ENCODE results near the gene SHQ1. TPM values are rescaled to one million over a fixed set of nuclear protein-coding genes. Genes with fewer than 3 reads are reported as not detected.

SHQ1 gene
- total and polyA plus RNA-seq, 9 donors: 11.1 to 20.7 (median 12.9) TPM

GRCh38 chr3:72855001-72855400 is 6.8 kb upstream of the SHQ1 start:
- 17% methylated on average over 1 of the region's 7 CpGs for WGBS (ENCODE audit: insufficient coverage)
- H3K27ac ChIP-seq (ENCODE audit: low read length): no peak overlapping the region
- H3K27me3 ChIP-seq (ENCODE audit: control insufficient read depth, insufficient read depth, low read length): no peaks in the 10 kb centered on the region

GRCh38 chr3:72848703-72849081 is 447 bp upstream of the SHQ1 start:
- Histone ChIP-seq H3K36me3 (ENCODE audit: control insufficient read depth, insufficient read depth, low read length) (no peaks in the 10 kb centered on the region), H3K4me1 (ENCODE audit: control insufficient read depth, insufficient read depth, low read length) (peaks cover 13% of the 10 kb centered on the region), H3K4me3 (ENCODE audit: low read length) (peak overlapping the region; percentile 83), H3K27ac (ENCODE audit: low read length) (no peak overlapping the region), H3K9me3 (replicated peaks; ENCODE audit: control insufficient read depth, low read depth, low read length) (no peaks in the 10 kb centered on the region), H3K27me3 (ENCODE audit: control insufficient read depth, insufficient read depth, low read length) (no peaks in the 10 kb centered on the region)
- 3% methylated on average over 8 of the region's 11 CpGs for WGBS (ENCODE audit: insufficient coverage)
- DNase-seq: no peak

More at GRCh38 chr3:72855001-72855400, 6.8 kb upstream of the SHQ1 start:
- no peak for DNase-seq
- Histone ChIP-seq H3K9me3 (replicated peaks; ENCODE audit: control insufficient read depth, low read depth, low read length) (no peaks in the 10 kb centered on the region), H3K4me1 (ENCODE audit: control insufficient read depth, insufficient read depth, low read length) (no peaks in the 10 kb centered on the region), H3K4me3 (ENCODE audit: low read length) (no peak overlapping the region), H3K36me3 (ENCODE audit: control insufficient read depth, insufficient read depth, low read length) (no peaks in the 10 kb centered on the region)

- Histone ChIP-seq H3K27ac (ENCODE audit: low read length) (no peak overlapping the region), H3K4me1 (ENCODE audit: control insufficient read depth, insufficient read depth, low read length) (peaks cover 13% of the 10 kb centered on the region), H3K36me3 (ENCODE audit: control insufficient read depth, insufficient read depth, low read length) (no peaks in the 10 kb centered on the region), H3K9me3 (replicated peaks; ENCODE audit: control insufficient read depth, low read depth, low read length) (no peaks in the 10 kb centered on the region), H3K4me3 (ENCODE audit: low read length) (peak overlapping the region; percentile 83), H3K27me3 (ENCODE audit: control insufficient read depth, insufficient read depth, low read length) (no peaks in the 10 kb centered on the region)
- no CpG with 5 or more reads among the region's 6 CpGs for WGBS (ENCODE audit: insufficient coverage)
- no peak for DNase-seq
Measured at GRCh38 chr3:72847282-72847681, 963 bp downstream of the SHQ1 start.

GRCh38 chr3:72846166-72846565 is 2.1 kb downstream of the SHQ1 start:
- H3K9me3 ChIP-seq (replicated peaks; ENCODE audit: control insufficient read depth, low read depth, low read length): no peaks in the 10 kb centered on the region
- H3K27me3 ChIP-seq (ENCODE audit: control insufficient read depth, insufficient read depth, low read length): no peaks in the 10 kb centered on the region
- peaks cover 6% of the 10 kb centered on the region for H3K36me3 ChIP-seq (ENCODE audit: control insufficient read depth, insufficient read depth, low read length)
- no peak for DNase-seq
- H3K4me1 ChIP-seq (ENCODE audit: control insufficient read depth, insufficient read depth, low read length): peaks cover 13% of the 10 kb centered on the region
- 80% methylated on average over 2 of the region's 10 CpGs for WGBS (ENCODE audit: insufficient coverage)
- no peak overlapping the region for H3K27ac ChIP-seq (ENCODE audit: low read length)
- no peak overlapping the region for H3K4me3 ChIP-seq (ENCODE audit: low read length)

GRCh38 chr3:72844436-72844993 is 3.7 kb downstream of the SHQ1 start:
- H3K9me3 ChIP-seq (replicated peaks; ENCODE audit: control insufficient read depth, low read depth, low read length): no peaks in the 10 kb centered on the region
- H3K27me3 ChIP-seq (ENCODE audit: control insufficient read depth, insufficient read depth, low read length): no peaks in the 10 kb centered on the region
- peaks cover 13% of the 10 kb centered on the region for H3K36me3 ChIP-seq (ENCODE audit: control insufficient read depth, insufficient read depth, low read length)
- no peak overlapping the region for H3K27ac ChIP-seq (ENCODE audit: low read length)
- no peak for DNase-seq
- no peak overlapping the region for H3K4me3 ChIP-seq (ENCODE audit: low read length)
- WGBS (ENCODE audit: insufficient coverage): 100% methylated on average over 1 of the region's 1 CpG
- peaks cover 13% of the 10 kb centered on the region for H3K4me1 ChIP-seq (ENCODE audit: control insufficient read depth, insufficient read depth, low read length)

GRCh38 chr3:72839057-72839456 is 9.2 kb downstream of the SHQ1 start:
- Histone ChIP-seq H3K4me1 (ENCODE audit: control insufficient read depth, insufficient read depth, low read length) (no peaks in the 10 kb centered on the region), H3K36me3 (ENCODE audit: control insufficient read depth, insufficient read depth, low read length) (peaks cover 25% of the 10 kb centered on the region), H3K27me3 (ENCODE audit: control insufficient read depth, insufficient read depth, low read length) (no peaks in the 10 kb centered on the region), H3K27ac (ENCODE audit: low read length) (no peak overlapping the region), H3K9me3 (replicated peaks; ENCODE audit: control insufficient read depth, low read depth, low read length) (no peaks in the 10 kb centered on the region), H3K4me3 (ENCODE audit: low read length) (no peak overlapping the region)
- DNase-seq: no peak
- 100% methylated on average over 1 of the region's 3 CpGs for WGBS (ENCODE audit: insufficient coverage)

- peaks cover 27% of the 10 kb centered on the region for H3K36me3 ChIP-seq (ENCODE audit: control insufficient read depth, insufficient read depth, low read length)
Measured at GRCh38 chr3:72836923-72837322, 11.3 kb downstream of the SHQ1 start.

GRCh38 chr3:72836416-72836815 is 11.8 kb downstream of the SHQ1 start:
- Histone ChIP-seq H3K4me3 (ENCODE audit: low read length) (no peak overlapping the region), H3K9me3 (replicated peaks; ENCODE audit: control insufficient read depth, low read depth, low read length) (no peaks in the 10 kb centered on the region), H3K27me3 (ENCODE audit: control insufficient read depth, insufficient read depth, low read length) (no peaks in the 10 kb centered on the region), H3K27ac (ENCODE audit: low read length) (no peak overlapping the region), H3K4me1 (ENCODE audit: control insufficient read depth, insufficient read depth, low read length) (no peaks in the 10 kb centered on the region), H3K36me3 (ENCODE audit: control insufficient read depth, insufficient read depth, low read length) (peaks cover 23% of the 10 kb centered on the region)
- 100% methylated on average over 1 of the region's 3 CpGs for WGBS (ENCODE audit: insufficient coverage)
- no peak for DNase-seq

More at GRCh38 chr3:72836923-72837322, 11.3 kb downstream of the SHQ1 start:
- Histone ChIP-seq H3K27ac (ENCODE audit: low read length) (no peak overlapping the region), H3K4me3 (ENCODE audit: low read length) (no peak overlapping the region), H3K4me1 (ENCODE audit: control insufficient read depth, insufficient read depth, low read length) (no peaks in the 10 kb centered on the region), H3K9me3 (replicated peaks; ENCODE audit: control insufficient read depth, low read depth, low read length) (no peaks in the 10 kb centered on the region), H3K27me3 (ENCODE audit: control insufficient read depth, insufficient read depth, low read length) (no peaks in the 10 kb centered on the region)
- peak; percentile 46 for DNase-seq
- WGBS (ENCODE audit: insufficient coverage): 84% methylated on average over 3 of the region's 3 CpGs

GRCh38 chr3:72830452-72831223 is 17.6 kb downstream of the SHQ1 start:
- no peak for DNase-seq
- Histone ChIP-seq H3K27ac (ENCODE audit: low read length) (no peak overlapping the region), H3K36me3 (ENCODE audit: control insufficient read depth, insufficient read depth, low read length) (peaks cover 2% of the 10 kb centered on the region)

GRCh38 chr3:72829701-72830100 is 18.5 kb downstream of the SHQ1 start:
- Histone ChIP-seq H3K4me1 (ENCODE audit: control insufficient read depth, insufficient read depth, low read length) (no peaks in the 10 kb centered on the region), H3K36me3 (ENCODE audit: control insufficient read depth, insufficient read depth, low read length) (peaks cover 2% of the 10 kb centered on the region)

More at GRCh38 chr3:72830452-72831223, 17.6 kb downstream of the SHQ1 start:
- H3K4me1 ChIP-seq (ENCODE audit: control insufficient read depth, insufficient read depth, low read length): no peaks in the 10 kb centered on the region
- no peaks in the 10 kb centered on the region for H3K27me3 ChIP-seq (ENCODE audit: control insufficient read depth, insufficient read depth, low read length)
- H3K4me3 ChIP-seq (ENCODE audit: low read length): no peak overlapping the region
- H3K9me3 ChIP-seq (replicated peaks; ENCODE audit: control insufficient read depth, low read depth, low read length): no peaks in the 10 kb centered on the region

More at GRCh38 chr3:72829701-72830100, 18.5 kb downstream of the SHQ1 start:
- DNase-seq: no peak
- Histone ChIP-seq H3K27me3 (ENCODE audit: control insufficient read depth, insufficient read depth, low read length) (no peaks in the 10 kb centered on the region), H3K9me3 (replicated peaks; ENCODE audit: control insufficient read depth, low read depth, low read length) (no peaks in the 10 kb centered on the region), H3K27ac (ENCODE audit: low read length) (no peak overlapping the region), H3K4me3 (ENCODE audit: low read length) (no peak overlapping the region)

All from muscle of leg (tissue), 11 donors.